GM19463 (cell line): ENCODE measurements around the gene HACD4.

Source experiments
- ATAC-seq: cut with Tn5 transposase; IDR thresholded peaks from one replicate; pipeline ENCODE4 v1.9.1; 2021; ENCODE audit warnings: mild to moderate bottlenecking, moderate library complexity; ENCODE audit not compliant: unreplicated experiment

Gene HACD4, protein sequence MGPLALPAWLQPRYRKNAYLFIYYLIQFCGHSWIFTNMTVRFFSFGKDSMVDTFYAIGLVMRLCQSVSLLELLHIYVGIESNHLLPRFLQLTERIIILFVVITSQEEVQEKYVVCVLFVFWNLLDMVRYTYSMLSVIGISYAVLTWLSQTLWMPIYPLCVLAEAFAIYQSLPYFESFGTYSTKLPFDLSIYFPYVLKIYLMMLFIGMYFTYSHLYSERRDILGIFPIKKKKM

DNA sequence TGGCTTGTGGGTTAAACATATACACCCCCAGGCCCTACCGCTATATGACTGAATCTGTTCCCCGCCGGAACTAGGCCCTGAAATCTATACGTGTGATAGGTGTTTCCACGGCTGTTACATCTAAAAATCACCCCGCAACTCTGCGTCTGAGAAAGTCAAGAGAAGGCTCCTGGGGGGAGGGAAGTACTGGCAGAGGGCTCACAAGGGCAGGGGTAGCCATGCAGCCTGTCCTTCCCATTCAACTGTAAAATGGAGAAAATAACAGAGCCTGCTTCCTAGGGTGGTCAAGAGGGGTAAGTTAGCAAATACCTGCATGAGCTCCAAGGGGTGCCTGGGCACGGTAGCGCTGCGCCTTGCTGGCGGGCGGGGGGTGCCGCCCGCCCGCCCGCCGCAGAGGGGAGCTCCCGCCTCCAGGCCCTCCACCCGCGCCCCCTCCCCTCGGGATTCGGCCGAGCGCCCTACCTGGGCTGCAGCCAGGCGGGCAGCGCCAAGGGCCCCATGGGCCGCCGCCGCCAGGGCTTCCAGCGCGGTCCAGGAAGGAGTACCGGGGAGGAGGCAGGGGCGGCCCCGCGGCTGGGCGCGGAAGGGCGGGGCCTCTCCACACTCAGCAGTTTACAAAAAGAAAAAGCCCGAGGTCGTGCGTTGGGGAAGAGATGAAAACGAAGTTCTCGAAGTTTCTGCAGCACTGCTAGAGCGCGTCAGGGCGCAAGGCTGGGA is at the start of gene HACD4:
Gene HACD4 (minus strand): TSS at position 550 of the 717 bp plus-strand sequence. CDS start 50 bp downstream, at position 500.
- ATAC-seq, result peak; percentile 62

DNA sequence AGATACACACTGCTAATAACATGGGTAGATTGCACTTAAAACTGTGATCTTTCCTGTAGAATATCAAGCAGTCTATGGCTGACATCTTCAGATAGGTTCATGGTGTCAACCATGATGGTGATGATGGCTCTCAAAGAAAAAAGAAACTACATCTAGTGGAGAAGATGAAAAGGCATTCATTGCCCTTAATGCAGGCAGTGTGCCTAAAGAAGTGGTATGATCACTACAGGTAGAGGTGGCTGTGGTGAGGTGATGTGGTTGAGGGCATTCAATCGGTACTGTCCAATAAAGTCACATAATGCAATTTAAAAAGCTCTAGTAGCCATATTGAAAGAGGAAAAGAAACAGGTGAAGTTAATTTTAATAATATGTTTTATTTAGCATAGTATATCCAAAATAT is 49.4 kb upstream of the HACD4 start:
- no peak for ATAC-seq

DNA sequence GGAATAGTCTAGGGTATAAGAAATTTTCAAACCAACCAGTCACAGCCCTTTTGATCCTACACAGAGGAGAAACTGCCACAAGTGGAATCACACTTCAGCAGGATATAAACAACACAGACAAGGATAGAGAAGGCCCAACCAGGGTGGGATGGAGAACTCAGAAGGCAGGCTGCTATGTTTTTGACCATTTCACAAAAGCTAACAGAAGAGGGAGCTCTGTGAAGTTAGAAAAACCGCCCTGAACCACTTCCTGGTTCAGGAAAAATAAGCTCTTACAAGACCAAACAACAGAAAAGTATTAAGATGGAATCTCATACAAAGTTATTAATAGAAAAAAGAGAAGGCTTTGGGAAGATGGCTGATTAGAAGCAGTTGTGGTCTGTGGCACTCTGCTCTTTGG is 47.3 kb upstream of the HACD4 start:
- ATAC-seq, result no peak

DNA sequence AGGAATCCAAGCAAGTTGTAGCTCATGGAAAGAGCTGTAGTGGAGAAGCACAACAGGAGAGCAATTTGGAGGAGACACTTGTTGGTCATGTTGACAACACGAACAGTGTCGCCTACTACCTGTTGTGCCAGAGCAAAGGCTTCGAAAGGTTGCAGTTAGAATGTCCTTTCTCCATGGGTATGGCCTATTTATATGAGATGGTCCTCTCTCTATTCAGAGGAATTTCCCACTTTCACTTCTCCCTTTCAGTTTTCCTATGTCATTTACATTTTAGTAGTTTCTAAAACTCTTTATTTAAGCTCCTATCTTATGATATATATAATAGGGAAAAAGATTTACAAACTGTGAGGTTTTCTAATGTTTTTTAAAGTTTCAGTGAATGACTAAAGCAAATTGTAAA is 46.3 kb upstream of the HACD4 start, which contains the start of gene IFNB1:
Gene IFNB1 (minus strand): TSS at position 162 of the 400 bp plus-strand sequence. CDS start 73 bp downstream, at position 89.
- no peak for ATAC-seq

DNA sequence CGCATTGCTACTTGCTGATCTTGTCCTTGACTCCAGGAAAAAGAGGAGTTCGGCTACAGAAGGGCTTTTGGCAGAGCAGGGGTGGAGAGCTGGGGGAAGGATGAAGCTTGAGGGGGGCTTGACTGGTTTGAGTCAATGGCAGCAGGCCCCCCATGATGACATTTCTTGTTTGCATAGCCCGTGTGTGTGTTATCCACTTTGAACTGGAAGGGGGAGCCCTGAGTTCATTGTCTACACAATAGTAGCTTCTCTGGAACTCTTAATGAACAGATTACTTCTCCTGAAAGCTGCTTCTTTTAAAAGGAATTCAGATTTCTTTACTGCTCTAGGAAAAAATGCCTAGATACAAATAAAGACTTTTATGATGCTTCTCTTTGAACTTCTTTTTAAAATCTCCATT is 44.0 kb upstream of the HACD4 start:
- no peak for ATAC-seq

DNA sequence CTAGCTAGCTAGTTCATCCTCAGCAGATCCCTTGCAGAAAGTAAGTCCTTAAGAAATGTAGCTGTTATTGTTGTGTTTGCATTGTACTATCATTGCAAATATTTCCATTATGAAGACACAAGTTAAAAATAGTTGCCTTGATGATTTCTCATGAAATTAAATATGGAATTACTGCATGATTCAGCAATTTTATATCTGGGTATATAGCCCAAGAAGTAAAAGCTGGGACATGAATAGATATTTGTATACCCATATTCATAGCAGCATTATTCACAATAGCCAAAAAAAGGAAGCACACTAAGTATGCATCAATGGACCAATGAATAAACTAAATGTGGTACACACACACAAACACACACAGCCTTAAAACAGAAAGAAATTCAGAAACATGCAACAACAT is 39.5 kb upstream of the HACD4 start:
- no peak for ATAC-seq

DNA sequence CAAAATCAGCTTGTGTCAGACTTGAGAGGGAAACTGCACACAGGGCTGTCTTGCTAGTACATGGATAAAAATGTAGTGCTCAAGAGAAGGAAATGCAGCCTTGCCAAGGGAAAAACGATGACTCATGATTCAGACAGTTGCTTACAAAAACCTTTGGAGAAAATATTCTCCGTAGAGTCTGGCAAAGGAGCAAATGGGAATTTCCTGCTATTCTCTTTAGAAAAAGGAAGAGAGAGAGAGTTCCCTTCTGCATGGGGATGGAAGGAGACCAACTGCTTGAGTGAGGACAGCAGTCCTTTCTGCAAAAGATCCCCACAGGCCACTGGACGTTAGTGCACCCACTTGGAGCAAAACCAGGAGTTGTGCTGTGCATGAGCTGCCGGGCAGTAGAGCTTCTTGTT is 38.7 kb upstream of the HACD4 start:
- no peak for ATAC-seq

DNA sequence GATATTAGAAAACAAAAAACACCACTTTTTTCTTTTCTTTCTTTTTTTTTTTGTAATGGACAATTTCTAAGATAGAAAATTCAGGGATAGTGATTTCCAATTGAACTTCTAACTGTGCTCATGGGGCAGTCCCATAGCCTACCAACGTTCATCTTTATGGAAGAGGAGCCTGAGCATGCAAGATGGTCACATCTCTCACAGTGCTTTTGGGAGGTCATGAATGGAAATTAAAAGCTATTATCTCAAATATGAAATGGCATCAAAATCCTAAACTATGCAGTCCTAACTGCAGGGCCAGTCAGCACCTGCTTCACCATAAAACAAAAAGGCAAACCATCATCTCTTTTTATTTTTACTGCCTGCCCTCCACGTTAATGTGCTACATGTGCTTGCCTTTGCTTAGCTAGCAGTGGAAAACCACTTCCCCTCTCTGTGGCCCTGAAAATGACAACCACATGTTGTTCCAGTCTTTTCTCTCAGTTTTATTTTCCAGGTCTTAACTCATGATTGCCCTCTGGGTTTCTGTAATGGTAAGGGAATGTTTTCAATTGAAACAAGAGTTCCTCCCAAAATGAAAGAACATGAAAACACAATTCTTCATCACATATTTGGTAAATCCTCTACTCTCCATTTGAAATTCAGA is 29.6 kb upstream of the HACD4 start:
- peak; percentile 71 for ATAC-seq

DNA sequence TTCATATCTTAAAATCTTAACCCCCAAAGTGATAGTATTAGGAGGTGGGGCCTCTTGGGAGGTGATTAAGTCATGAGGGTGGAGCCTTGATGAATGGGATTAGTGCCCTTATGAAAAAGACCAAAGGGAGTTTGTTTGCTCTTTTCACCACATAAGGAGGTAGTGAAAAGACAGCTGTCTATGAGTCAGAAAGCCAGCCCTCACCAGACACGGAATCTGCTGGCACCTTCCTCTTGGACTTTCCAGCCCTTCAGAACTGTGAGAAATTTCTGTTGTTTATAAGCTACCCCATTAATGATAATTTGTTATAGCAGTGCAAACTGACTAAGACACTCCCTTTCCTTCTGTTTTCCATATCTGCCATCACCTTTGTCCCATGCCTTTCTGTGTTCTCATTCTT is 25.5 kb upstream of the HACD4 start:
- ATAC-seq, result no peak

DNA sequence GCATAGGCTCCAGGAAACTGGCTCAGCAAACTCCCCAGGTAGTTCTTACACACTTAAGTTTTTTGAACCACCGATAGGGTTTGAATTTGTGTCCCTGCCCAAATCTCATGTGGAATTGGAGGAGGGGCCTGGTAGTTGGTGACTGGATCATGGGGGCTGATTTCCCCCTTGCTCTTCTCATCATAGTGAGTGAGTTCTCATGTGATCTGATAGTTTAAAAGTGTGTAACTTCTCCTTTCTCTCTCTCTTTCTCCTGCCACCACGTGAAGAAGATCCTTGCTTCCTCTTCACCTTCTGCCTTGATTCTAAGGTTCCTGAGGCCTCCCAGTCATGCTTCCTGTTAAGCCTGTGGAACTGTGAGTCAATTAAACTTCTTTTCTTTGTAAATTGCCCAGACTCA is 22.4 kb upstream of the HACD4 start:
- no peak for ATAC-seq

DNA sequence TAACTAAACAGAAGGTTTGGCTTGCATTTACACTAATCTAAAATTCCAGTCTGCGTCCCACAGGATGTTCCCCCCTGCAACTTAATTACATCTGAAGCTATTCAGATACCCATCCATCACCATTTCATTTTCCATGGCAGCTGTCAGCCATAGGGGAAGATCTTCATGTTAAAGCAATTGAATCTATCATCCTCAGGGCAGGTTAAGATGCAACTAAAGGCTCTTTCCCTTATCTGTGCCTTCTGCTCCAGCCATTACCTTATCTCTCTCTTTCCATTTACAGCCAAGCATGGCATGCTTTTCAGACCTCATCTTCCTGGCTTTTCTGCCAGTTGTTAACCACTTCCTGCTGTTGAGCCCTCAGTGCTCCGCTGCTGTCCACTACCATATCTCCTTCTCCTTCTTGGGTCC is 15.8 kb upstream of the HACD4 start:
- no peak for ATAC-seq

DNA sequence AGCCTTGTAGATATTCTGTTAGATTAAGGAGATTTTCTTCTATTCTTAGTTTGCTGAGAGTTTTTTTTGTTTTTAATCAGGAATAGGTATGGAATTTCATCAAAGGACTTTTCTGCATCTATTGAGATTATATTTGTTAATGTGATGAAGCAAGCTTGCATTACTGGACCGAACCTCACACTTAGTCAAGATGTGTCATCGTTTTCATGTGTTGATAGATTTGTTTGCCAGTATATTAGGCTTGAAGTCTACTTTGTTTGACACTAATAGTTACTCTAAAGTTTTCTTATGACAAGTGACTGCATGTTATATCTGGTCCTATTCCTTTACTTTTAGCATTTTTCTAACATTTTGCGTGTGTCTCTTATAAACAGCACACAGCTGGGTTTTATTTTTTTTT is 12.4 kb upstream of the HACD4 start:
- no peak for ATAC-seq

DNA sequence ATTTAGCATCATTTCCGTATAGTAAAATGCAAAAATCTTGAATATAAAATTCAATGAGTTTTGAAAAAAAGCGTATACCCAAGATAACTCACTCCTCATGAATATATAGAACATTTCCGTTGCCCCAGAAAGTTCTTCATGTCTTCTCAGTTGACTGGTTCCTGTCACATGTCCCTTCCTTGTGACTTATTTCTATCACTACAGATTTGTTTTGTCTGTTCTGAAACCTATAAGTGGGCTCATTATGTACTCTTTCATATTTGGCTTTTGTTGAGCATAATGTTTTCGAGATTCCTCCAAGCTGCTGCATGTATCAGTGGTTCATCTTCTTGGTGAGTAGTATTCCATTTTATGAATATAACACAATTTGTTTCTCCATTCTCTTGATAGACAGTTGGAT is 11.0 kb upstream of the HACD4 start:
- ATAC-seq, result no peak

DNA sequence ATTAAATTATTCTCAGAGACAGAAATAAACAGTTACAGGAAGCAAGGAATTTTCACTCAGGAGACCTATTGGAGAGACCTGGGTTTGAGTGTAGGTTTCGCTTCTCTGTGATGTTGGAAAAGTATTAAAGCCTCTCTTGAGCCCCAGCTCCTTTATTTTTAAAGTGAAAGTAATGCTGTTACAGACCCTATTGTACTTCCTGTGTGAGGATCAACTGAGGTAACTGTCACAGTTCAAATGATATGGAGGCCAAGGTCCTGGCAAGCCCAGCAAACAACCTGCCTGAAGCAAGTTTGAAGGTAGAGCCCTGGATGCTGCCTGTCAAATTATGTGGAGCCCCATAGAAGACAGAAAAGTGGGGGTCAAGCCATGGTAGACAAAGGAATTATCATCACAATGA is 7.9 kb upstream of the HACD4 start:
- ATAC-seq, result no peak

DNA sequence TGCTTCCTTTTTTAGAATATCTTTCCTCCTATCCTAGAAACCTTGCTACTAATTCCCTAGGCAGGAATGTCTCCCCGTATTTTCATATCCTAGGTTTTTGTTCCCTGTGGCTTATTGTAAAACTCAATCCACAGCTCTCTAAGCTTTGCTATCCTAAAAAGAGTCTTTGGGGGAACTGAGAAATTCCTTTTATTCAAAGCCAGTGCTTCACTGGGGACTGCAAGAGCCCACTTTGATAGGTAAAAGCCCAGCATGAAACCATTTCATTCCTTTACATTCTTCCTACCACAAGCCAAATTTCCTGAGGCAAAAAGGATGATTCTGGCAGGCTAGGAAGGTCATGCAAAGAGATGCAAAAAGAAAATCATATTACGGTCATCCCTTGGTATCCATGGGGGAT is 5.8 kb upstream of the HACD4 start:
- no peak for ATAC-seq

DNA sequence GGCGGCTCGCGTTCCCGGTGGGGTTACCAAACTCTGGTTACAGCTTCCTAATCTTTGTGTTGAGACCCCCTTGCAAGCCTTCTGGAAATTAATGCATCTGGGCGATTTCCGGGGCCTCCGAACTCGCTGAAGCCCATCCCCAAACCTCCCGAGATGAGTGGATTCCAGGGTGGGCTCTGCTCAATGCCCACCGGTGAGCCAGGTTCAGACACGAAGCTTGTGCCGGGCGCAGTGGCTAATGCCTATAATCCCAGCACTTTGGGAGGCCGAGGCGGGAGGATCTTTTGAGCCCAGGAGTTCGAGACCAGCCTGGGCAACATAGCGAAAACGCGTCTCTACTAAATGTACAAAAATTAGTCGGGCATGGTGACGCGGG is 356 bp upstream of the HACD4 start:
- no peak for ATAC-seq

DNA sequence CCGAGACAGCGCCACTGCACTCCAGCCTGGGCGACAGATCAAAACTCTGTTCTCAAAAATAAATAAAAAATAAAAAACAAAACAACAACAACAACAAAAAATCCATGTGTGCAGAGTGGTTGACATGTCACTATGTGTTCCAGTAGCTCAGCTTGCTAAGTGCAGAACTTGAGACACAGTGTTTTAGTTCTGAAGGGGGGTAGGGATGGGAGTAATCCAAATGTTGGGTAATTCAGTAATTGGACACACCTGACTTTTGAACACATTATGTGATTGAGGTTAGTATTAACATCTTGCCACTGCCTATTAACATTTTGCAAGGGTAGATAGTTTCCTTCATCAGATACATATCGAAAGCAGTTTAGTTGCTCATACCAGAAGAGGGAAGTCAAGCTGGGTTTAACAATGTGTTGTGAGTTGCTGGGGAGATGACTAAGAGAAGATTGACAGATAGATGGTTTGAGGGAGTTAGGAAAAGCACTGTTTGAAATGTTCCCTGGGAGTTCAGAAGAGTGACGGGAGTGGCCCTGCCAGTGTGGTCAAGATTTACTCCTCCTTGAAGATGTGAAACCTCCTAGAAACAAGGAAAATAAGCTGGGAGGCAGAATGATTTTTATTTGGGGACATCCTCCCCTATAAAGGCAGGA is 928 bp downstream of the HACD4 start:
- ATAC-seq, result peak; percentile 76

DNA sequence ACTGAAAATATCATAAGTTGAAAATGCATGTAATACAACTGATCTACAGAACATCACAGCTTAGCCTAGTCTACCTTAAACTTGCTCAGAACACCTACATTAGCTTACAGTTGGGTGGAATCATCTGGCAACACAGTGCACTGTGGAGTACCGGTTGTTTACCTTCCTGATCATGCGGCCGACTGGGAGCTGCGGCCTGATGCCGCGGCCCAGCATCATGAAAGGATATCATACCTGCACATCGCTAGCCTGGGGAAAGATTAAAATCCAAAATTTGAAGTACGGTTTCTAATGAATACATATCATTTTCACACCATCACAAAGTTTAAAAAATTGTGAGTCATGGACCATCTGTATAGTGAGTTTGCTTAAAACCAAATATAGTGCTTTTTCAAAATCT is 1.8 kb downstream of the HACD4 start:
- no peak for ATAC-seq

DNA sequence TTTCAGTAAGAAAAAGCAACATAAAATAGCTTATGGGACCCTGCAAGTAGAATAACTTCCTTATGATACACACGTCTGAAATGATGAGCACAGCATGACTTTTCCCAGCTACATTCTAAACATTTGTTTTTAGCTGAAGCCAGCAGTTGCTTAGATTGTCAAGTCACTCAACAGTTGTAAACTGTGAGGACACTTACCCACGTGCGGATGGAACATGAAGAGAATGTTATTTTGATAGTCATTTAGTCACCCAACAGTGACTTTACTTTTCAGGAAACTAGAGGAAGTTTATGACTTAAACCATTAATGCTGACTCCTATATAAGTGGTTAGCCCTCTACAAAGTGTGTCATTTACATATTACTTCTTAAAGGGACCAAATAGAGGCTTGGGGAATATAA is 3.0 kb downstream of the HACD4 start:
- no peak for ATAC-seq

DNA sequence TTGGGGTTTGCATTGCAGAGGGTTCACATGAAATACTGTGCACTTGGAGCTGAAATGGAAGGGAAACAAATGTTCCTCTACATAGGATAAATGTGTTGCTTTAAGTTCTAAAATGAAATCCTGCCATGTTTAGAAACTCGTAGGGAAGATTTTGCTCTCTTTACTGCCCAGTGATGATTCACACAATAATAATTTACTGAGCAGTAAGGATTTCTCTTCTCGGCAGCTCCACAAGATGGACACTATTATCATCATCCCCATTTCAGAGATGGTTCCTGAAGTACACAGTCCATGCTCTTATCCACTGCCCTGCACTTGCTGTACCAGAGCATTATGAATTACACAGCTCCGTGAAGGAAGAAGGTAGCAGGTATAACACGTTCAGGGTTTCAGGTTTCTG is 4.1 kb downstream of the HACD4 start:
- ATAC-seq, result no peak

DNA sequence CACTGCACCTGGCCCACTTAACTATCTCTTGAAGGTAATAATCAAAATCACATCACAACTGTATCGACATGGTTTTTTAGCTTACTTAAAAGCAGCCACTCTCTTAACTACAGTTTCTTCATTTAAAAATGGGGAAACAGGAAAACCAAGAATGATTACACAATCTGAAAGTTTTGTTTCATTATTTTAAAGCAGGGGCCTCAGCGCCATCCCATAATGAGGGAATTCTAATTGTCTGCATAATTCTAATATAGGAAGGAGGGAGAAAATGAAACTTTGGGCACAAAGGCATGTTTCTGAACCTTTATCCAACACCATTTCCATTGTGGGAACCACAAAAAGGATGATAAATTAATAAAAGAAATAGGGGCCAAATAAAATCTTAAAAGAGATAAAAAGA is 7.6 kb downstream of the HACD4 start:
- ATAC-seq, result no peak

DNA sequence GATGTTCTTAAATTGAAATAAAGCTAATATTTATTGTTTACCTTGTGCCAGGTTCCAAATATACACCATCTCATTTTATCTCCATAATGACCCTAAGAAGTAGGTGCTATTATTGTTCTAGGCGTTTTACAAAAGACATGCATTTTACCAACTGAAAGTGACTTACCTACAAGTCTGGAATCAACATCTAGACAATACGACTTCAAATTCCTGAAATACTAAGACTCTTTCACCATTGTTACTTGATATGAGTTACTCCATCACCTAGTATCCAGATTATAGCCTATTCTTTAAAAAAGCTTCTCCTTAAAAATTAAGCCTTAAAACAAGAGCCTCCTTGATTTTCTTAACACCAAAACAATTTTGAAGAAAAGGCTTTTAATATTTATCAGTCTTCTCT is 13.3 kb downstream of the HACD4 start:
- no peak for ATAC-seq
